Measurements from ENCODE around the gene CYLD. TPM values are rescaled to one million over a fixed set of nuclear protein-coding genes. Genes with fewer than 3 reads are reported as not detected.

CYLD gene
- total and polyA plus RNA-seq, 2 donors: 30.0 to 53.9 TPM

- H3K36me3 ChIP-seq (ENCODE audit: control insufficient read depth in 2 of 2, insufficient read depth in 2 of 2, low read length in 1 of 2): no peaks in the 10 kb centered on the region
- no peaks in the 10 kb centered on the region for H3K9me3 ChIP-seq (ENCODE audit: control insufficient read depth in 2 of 2, insufficient read depth in 1 of 2, low read length in 1 of 2)
- no peak overlapping the region for H3K4me3 ChIP-seq (ENCODE audit: low read length in 2 of 2)
- H3K27me3 ChIP-seq (ENCODE audit: control insufficient read depth in 2 of 2, insufficient read depth in 1 of 2, low read length in 1 of 2): no peaks in the 10 kb centered on the region
- peak in 1 of 9 donors; percentile 30 for DNase-seq (ENCODE audit: low read depth in 6 of 9, low spot score in 9 of 9)
- peaks cover 0 to 7% of the 10 kb centered on the region in 2 donors for H3K4me1 ChIP-seq (ENCODE audit: control insufficient read depth in 2 of 2, insufficient read depth in 2 of 2, low read length in 2 of 2)
- no peak overlapping the region for H3K27ac ChIP-seq (ENCODE audit: low read depth in 1 of 2, low read length in 1 of 2)
- 32% methylated on average over 8 of the region's 8 CpGs for WGBS
Observed at GRCh38 chr16:50709061-50709684, 32.7 kb upstream of the CYLD start.

GRCh38 chr16:50709980-50710379 is 31.9 kb upstream of the CYLD start:
- no peaks in the 10 kb centered on the region for H3K9me3 ChIP-seq (ENCODE audit: control insufficient read depth in 2 of 2, insufficient read depth in 1 of 2, low read length in 1 of 2)
- no peak overlapping the region for H3K4me3 ChIP-seq (ENCODE audit: low read length in 2 of 2)
- DNase-seq (ENCODE audit: low read depth in 6 of 9, low spot score in 9 of 9): no peak

DNA sequence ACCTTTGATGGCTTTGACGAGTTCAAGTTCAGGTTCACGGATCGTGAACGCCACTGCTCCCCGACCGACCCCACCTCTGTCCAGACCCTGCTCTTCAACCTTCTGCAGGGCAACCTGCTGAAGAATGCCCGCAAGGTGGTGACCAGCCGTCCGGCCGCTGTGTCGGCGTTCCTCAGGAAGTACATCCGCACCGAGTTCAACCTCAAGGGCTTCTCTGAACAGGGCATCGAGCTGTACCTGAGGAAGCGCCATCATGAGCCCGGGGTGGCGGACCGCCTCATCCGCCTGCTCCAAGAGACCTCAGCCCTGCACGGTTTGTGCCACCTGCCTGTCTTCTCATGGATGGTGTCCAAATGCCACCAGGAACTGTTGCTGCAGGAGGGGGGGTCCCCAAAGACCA is 30.8 kb upstream of the CYLD start:
- H3K4me1 ChIP-seq (ENCODE audit: control insufficient read depth in 2 of 2, insufficient read depth in 2 of 2, low read length in 2 of 2): peaks cover 0 to 11% of the 10 kb centered on the region in 2 donors
- no peaks in the 10 kb centered on the region for H3K9me3 ChIP-seq (ENCODE audit: control insufficient read depth in 2 of 2, insufficient read depth in 1 of 2, low read length in 1 of 2)
- H3K4me3 ChIP-seq (ENCODE audit: low read length in 2 of 2): no peak overlapping the region
- no peak for DNase-seq (ENCODE audit: low read depth in 6 of 9, low spot score in 9 of 9)
- H3K27ac ChIP-seq (ENCODE audit: low read depth in 1 of 2, low read length in 1 of 2): no peak overlapping the region
- no peaks in the 10 kb centered on the region for H3K27me3 ChIP-seq (ENCODE audit: control insufficient read depth in 2 of 2, insufficient read depth in 1 of 2, low read length in 1 of 2)
- no peaks in the 10 kb centered on the region for H3K36me3 ChIP-seq (ENCODE audit: control insufficient read depth in 2 of 2, insufficient read depth in 2 of 2, low read length in 1 of 2)
- WGBS: 98% methylated on average over 21 of the region's 21 CpGs

More at GRCh38 chr16:50709980-50710379, 31.9 kb upstream of the CYLD start:
- Histone ChIP-seq H3K4me1 (ENCODE audit: control insufficient read depth in 2 of 2, insufficient read depth in 2 of 2, low read length in 2 of 2) (peaks cover 0 to 11% of the 10 kb centered on the region in 2 donors), H3K27ac (ENCODE audit: low read depth in 1 of 2, low read length in 1 of 2) (no peak overlapping the region), H3K27me3 (ENCODE audit: control insufficient read depth in 2 of 2, insufficient read depth in 1 of 2, low read length in 1 of 2) (no peaks in the 10 kb centered on the region), H3K36me3 (ENCODE audit: control insufficient read depth in 2 of 2, insufficient read depth in 2 of 2, low read length in 1 of 2) (no peaks in the 10 kb centered on the region)
- WGBS: 96% methylated on average over 5 of the region's 5 CpGs

GRCh38 chr16:50711862-50712559 is 29.9 kb upstream of the CYLD start:
- WGBS: 94% methylated on average over 25 of the region's 25 CpGs
- peaks cover 0 to 11% of the 10 kb centered on the region in 2 donors for H3K4me1 ChIP-seq (ENCODE audit: control insufficient read depth in 2 of 2, insufficient read depth in 2 of 2, low read length in 2 of 2)
- H3K27me3 ChIP-seq (ENCODE audit: control insufficient read depth in 2 of 2, insufficient read depth in 1 of 2, low read length in 1 of 2): no peaks in the 10 kb centered on the region
- H3K4me3 ChIP-seq (ENCODE audit: low read length in 2 of 2): no peak overlapping the region
- DNase-seq (ENCODE audit: low read depth in 6 of 9, low spot score in 9 of 9): no peak
- H3K36me3 ChIP-seq (ENCODE audit: control insufficient read depth in 2 of 2, insufficient read depth in 2 of 2, low read length in 1 of 2): no peaks in the 10 kb centered on the region
- no peak overlapping the region for H3K27ac ChIP-seq (ENCODE audit: low read depth in 1 of 2, low read length in 1 of 2)
- H3K9me3 ChIP-seq (ENCODE audit: control insufficient read depth in 2 of 2, insufficient read depth in 1 of 2, low read length in 1 of 2): no peaks in the 10 kb centered on the region

GRCh38 chr16:50712560-50712898 is 29.4 kb upstream of the CYLD start:
- WGBS: 89% methylated on average over 3 of the region's 3 CpGs
- Histone ChIP-seq H3K9me3 (ENCODE audit: control insufficient read depth in 2 of 2, insufficient read depth in 1 of 2, low read length in 1 of 2) (no peaks in the 10 kb centered on the region), H3K36me3 (ENCODE audit: control insufficient read depth in 2 of 2, insufficient read depth in 2 of 2, low read length in 1 of 2) (no peaks in the 10 kb centered on the region), H3K27me3 (ENCODE audit: control insufficient read depth in 2 of 2, insufficient read depth in 1 of 2, low read length in 1 of 2) (no peaks in the 10 kb centered on the region), H3K4me1 (ENCODE audit: control insufficient read depth in 2 of 2, insufficient read depth in 2 of 2, low read length in 2 of 2) (peaks cover 0 to 14% of the 10 kb centered on the region in 2 donors), H3K27ac (ENCODE audit: low read depth in 1 of 2, low read length in 1 of 2) (no peak overlapping the region), H3K4me3 (ENCODE audit: low read length in 2 of 2) (no peak overlapping the region)
- no peak for DNase-seq (ENCODE audit: low read depth in 6 of 9, low spot score in 9 of 9)

GRCh38 chr16:50712956-50713355 is 28.9 kb upstream of the CYLD start:
- Histone ChIP-seq H3K27ac (ENCODE audit: low read depth in 1 of 2, low read length in 1 of 2) (no peak overlapping the region), H3K4me3 (ENCODE audit: low read length in 2 of 2) (no peak overlapping the region), H3K36me3 (ENCODE audit: control insufficient read depth in 2 of 2, insufficient read depth in 2 of 2, low read length in 1 of 2) (no peaks in the 10 kb centered on the region), H3K27me3 (ENCODE audit: control insufficient read depth in 2 of 2, insufficient read depth in 1 of 2, low read length in 1 of 2) (no peaks in the 10 kb centered on the region), H3K4me1 (ENCODE audit: control insufficient read depth in 2 of 2, insufficient read depth in 2 of 2, low read length in 2 of 2) (peaks cover 0 to 14% of the 10 kb centered on the region in 2 donors), H3K9me3 (ENCODE audit: control insufficient read depth in 2 of 2, insufficient read depth in 1 of 2, low read length in 1 of 2) (no peaks in the 10 kb centered on the region)
- WGBS: 75% methylated on average over 4 of the region's 4 CpGs
- DNase-seq (ENCODE audit: low read depth in 6 of 9, low spot score in 9 of 9): no peak

- Histone ChIP-seq H3K4me3 (ENCODE audit: low read length in 2 of 2) (no peak overlapping the region), H3K9me3 (ENCODE audit: control insufficient read depth in 2 of 2, insufficient read depth in 1 of 2, low read length in 1 of 2) (no peaks in the 10 kb centered on the region), H3K27me3 (ENCODE audit: control insufficient read depth in 2 of 2, insufficient read depth in 1 of 2, low read length in 1 of 2) (no peaks in the 10 kb centered on the region), H3K27ac (ENCODE audit: low read depth in 1 of 2, low read length in 1 of 2) (no peak overlapping the region), H3K36me3 (ENCODE audit: control insufficient read depth in 2 of 2, insufficient read depth in 2 of 2, low read length in 1 of 2) (no peaks in the 10 kb centered on the region), H3K4me1 (ENCODE audit: control insufficient read depth in 2 of 2, insufficient read depth in 2 of 2, low read length in 2 of 2) (peaks cover 5 to 21% of the 10 kb centered on the region in 2 donors)
- WGBS: 89% methylated on average over 4 of the region's 4 CpGs
- DNase-seq (ENCODE audit: low read depth in 6 of 9, low spot score in 9 of 9): no peak
Observed at GRCh38 chr16:50717091-50717490, 24.8 kb upstream of the CYLD start.

- no peak for DNase-seq (ENCODE audit: low read depth in 6 of 9, low spot score in 9 of 9)
- H3K4me1 ChIP-seq (ENCODE audit: control insufficient read depth in 2 of 2, insufficient read depth in 2 of 2, low read length in 2 of 2): peaks cover 5 to 21% of the 10 kb centered on the region in 2 donors
- WGBS: 98% methylated on average over 5 of the region's 5 CpGs
- H3K4me3 ChIP-seq (ENCODE audit: low read length in 2 of 2): no peak overlapping the region
- no peaks in the 10 kb centered on the region for H3K9me3 ChIP-seq (ENCODE audit: control insufficient read depth in 2 of 2, insufficient read depth in 1 of 2, low read length in 1 of 2)
- no peaks in the 10 kb centered on the region for H3K36me3 ChIP-seq (ENCODE audit: control insufficient read depth in 2 of 2, insufficient read depth in 2 of 2, low read length in 1 of 2)
- no peak overlapping the region for H3K27ac ChIP-seq (ENCODE audit: low read depth in 1 of 2, low read length in 1 of 2)
- no peaks in the 10 kb centered on the region for H3K27me3 ChIP-seq (ENCODE audit: control insufficient read depth in 2 of 2, insufficient read depth in 1 of 2, low read length in 1 of 2)
Observed at GRCh38 chr16:50717494-50717893, 24.4 kb upstream of the CYLD start.

GRCh38 chr16:50718061-50718760 is 23.7 kb upstream of the CYLD start:
- no peaks in the 10 kb centered on the region for H3K36me3 ChIP-seq (ENCODE audit: control insufficient read depth in 2 of 2, insufficient read depth in 2 of 2, low read length in 1 of 2)
- DNase-seq (ENCODE audit: low read depth in 6 of 9, low spot score in 9 of 9): no peak
- H3K9me3 ChIP-seq (ENCODE audit: control insufficient read depth in 2 of 2, insufficient read depth in 1 of 2, low read length in 1 of 2): no peaks in the 10 kb centered on the region
- no peak overlapping the region for H3K27ac ChIP-seq (ENCODE audit: low read depth in 1 of 2, low read length in 1 of 2)
- no peaks in the 10 kb centered on the region for H3K27me3 ChIP-seq (ENCODE audit: control insufficient read depth in 2 of 2, insufficient read depth in 1 of 2, low read length in 1 of 2)
- 93% methylated on average over 16 of the region's 16 CpGs for WGBS
- H3K4me3 ChIP-seq (ENCODE audit: low read length in 2 of 2): no peak overlapping the region
- peaks cover 5 to 21% of the 10 kb centered on the region in 2 donors for H3K4me1 ChIP-seq (ENCODE audit: control insufficient read depth in 2 of 2, insufficient read depth in 2 of 2, low read length in 2 of 2)
